NOMO-1 treated with dmso at 0.1 percent for 144 hours (cell line): ENCODE measurements around the gene HAO1.

ENCODE experiments used
- DNase-seq: peaks from one replicate; lab custom pipeline; 2025; ENCODE audit not compliant: unreplicated experiment; lab: John Stamatoyannopoulos, UW

Gene HAO1

DNA sequence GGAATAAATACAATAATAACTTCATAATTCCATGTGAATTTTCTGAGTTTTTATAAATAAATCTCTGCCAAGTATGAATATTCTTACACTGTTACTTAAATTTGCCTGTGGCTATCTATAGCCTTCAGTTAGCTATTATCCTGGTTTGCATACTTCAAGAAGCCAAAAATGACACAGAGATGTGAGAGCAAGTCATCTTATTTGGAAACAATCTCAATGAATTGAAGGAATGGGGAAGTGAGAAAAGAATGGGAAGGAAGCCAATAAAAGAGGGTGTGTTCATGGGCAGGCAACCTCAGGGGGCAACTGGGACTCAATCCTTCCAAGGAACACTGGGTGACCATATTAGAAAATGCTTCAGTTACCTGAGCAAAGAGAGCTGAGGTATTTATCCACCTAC, 9.9 kb downstream of the HAO1 start:
- peak; percentile 26 for DNase-seq

DNA sequence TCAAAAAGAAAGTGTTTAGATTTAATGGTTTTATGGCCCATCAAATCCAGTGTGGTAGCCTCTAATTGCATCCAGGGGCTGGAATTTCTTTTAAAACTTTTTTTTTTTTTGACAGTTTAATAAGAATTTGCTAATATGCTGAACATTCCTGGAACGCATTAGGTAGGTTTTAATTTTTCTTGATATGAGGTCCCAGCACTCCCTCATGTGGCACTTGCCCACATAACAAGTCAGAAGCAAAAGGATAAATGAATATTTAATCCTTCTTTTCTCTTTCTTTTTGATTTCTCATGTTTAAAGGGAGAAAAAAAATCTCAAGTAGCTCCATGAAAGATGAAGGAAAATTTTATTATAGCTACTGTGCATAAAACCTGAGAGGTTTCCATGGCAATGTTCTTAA, 13.5 kb downstream of the HAO1 start:
- DNase-seq, result no peak

DNA sequence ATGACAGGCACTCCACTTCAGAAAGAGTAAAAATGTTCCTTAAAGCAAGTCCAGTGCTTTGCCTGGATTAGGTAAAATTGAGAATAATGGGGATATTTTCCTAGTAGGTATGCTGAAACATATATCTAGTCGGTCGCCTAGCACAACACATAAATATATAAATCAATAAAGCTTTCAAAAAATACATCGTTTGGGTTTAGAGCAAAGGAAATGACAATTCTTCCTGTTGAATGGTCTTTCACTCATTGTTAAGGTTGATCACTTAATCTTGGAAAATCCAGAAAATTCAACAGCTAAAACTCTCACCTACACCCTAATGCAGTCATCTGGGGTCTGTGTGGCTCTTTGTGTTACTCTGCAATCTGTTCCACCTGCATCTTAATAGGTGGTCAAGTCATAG, 13.9 kb downstream of the HAO1 start:
- DNase-seq, result no peak

DNA sequence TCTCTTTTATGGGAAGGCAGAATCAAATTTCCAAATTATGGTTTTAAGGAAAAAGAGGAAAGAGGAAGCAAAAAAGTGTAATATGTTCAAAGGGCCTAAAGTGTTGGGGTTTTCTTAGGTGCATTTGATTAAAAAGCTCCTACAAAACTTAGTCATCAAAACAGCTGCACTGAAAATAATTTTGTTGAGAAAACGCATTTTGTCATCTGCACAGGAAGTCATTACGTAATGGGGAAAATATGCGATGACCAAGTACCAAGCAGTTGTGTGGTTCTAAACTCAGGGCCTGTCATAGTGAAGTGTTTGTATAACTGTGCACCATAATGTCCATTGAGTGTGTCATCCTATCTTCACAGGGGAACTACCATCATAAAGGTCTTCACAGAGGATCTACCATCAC, 15.6 kb downstream of the HAO1 start:
- DNase-seq, result no peak

DNA sequence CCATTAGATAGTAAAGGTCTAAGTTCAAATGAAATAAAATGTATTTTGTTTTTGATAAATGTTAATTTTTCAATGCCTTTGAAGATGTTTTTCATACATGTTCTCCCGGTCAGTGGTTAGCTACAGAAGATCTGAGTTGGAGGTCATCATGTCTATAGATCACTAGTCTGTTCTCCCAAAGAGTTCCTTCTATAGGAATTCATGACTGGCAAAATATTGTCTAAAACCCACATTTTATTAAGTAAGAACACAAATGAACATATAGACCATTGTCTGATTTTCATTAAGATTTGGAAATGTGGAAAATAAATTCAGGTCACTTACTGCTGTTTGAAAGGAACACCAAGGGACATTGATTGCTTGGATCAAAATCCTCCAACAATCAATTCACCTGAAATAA, 23.6 kb downstream of the HAO1 start:
- no peak for DNase-seq

DNA sequence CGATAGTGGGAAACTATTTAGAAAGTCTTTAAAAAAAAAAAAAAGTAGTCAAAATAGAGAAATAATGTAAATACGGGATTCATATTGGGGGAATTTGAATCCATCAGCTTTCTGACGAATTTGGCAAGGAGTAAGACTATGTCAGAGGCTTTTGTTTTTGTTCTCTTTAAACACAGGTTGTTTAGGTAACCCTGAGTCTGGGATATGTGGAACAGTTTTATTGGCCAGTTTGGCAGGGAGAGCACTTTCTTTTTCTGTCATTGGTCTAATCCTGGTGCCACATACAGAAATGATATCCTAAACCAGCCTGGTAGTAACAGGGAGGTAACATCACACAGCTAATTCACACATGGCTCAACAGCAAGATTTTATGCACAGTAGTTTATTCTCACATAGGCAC, 27.7 kb downstream of the HAO1 start:
- DNase-seq, result no peak

DNA sequence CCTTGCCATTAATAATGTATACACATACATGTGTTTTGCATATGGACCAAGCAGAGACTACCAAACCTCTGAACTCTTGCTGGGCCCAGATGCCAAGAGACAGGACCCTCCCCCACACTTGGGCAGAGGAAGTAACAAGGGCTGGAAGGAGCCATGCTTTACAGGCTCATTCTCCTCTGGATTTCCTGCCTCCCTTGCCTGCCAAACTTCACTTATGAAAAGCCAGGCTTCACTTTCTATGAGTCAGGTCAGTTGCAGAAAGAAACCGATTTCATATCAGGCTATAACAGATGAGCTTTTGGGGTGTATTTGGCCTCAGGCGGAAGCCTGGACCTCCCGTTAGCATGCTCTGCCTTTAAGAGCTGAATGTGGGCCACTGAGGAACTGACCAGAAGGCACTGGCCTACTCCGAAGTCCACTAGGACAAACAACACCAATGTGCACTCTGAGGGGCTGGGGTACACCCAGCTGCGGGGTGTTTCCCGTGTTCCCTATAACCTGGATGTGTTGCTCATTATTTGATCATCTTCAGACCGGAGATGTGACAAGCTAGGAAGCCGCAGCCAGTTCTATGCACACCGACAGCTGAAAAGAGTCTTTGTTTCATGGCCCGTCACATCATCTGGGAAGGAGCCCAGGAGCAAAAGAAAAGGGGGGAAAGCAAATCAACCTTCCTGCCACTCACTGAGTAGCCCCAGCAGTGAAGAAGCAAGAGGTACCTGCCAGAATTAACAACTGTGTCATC, 28.5 kb downstream of the HAO1 start:
- no peak for DNase-seq

DNA sequence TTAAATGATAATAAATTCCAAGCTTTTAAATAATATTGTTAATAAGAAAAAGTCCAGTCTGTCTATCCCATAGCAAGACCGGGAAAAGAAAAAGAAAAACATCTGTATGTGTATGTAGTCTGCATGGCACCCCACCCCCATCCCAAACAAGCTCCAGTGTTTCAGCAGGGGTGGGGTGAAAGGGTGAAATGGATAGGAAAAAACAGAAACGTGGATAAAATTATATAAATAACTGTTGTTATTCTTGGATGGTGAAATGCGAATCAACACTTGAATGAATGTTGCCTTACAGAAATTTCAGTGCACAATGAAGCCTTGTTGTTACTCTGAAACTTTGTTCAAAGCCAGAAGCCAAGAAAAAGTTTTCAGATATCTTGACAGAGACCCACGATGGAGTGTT, 31.4 kb downstream of the HAO1 start:
- DNase-seq, result no peak

DNA sequence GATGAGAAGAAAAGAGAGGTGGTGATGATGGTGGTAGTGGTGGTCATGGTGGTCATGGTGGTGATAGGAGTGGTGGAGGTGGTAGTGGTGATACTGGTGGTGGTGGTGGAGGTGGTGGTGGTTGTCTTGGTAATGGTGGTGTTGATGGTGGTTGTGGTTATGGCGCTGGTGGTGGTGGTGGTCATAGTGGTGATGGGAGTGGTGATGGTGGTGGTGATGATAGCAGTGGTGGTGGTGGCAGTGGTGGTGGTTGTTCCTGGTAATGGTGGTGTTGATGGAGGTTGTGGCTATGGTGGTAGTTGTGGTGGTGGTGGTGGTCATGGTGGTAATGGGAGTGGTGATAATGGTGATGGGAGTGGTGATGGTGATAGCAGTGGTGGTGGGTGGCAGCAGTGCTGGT, 36.8 kb downstream of the HAO1 start:
- DNase-seq, result no peak

DNA sequence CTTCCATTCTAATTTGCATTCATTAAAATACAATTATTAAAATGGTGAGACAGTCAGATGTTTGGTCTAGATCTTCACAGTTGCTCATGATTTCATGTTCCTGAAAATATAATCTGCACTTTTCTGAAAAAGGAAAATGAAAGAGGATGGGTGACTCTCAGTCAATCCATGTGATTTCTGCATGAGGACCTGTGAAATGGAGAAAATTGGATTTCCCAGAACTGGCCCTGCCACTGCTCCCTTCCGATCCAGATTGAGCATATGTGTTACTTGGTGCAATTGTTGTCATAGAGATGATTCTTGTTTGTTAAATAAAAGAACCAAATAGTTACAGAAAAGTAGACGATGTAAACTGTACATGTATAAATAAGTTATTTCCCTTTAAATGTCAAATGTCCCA, 37.4 kb downstream of the HAO1 start:
- no peak for DNase-seq

DNA sequence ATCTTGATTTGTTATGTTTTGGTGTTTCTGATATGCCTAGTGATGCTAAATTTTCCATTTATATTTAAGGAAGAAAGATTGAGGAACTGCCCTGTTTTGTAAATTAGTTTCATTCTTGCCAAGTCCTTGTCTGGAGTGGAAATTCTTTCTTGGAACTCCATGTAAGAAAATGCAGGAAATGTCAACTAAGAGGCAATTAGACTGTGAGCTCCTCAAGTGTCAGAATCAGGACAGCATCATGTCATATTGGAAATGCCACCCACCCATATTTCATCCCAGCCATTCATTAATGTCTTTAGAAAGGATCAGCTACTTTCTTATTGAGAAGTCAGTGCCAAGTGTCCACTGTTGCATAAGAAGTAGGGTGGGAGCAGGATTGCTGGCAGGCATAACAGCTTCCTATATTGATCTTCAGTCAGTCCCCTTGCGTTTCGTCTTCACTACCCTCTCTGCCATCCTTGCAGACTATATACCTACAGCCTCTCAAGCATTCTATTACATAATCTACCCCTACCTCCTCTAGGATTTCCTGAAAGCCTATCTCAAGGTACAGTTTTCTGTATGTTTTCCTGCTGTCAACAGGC, 42.4 kb downstream of the HAO1 start:
- DNase-seq, result no peak

DNA sequence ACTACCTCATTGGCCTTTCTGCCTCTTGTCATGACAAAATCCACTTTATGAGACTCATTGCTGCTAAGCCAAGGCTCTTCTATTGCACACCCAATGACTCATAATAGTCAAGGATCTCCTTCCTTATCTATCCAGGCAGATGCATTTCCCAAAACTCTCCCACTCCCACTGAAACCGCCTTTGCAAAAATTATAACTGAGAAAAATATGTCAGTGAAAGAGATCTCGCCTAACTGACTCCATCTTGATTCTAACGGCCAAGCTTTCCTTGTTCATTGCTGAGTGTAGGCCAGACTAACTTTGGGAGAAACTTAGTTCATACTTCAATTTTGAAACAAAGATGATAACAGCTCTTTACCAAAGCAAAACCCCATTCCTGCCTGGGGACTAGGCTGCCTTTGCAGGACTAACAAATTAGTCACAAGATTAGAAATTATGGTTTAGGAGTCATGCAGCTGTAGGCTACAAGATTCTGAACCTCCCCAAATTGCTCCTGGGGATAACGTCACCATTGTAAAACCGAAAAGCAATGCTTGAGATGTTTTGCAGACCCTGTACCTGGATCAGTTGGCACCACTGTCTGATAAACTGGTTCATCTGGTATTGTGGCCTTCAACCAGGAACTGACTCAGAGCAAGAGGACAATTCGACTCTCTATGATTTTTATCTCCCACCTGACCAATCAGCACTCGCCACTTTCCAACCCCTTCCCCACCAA, 47.1 kb downstream of the HAO1 start:
- no peak for DNase-seq

DNA sequence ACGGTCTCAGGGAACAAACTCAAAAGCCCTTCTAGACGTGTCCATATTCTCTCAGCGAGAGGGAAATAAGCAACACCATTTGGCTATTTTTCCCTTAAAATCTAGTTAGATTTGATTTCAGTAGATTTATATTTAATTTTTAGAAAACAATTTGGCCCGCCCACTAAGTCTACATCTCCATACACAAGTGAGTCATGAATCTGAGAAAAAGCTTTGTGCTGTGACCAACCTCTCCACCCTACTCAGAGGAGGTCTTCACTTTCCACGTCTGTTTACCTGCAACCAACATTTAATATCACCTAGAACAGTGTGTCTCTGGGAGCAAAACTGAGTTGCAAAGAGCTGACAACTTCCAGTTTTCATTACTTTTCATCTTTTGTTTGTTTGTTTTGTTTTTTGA, 48.6 kb downstream of the HAO1 start:
- DNase-seq, result no peak

DNA sequence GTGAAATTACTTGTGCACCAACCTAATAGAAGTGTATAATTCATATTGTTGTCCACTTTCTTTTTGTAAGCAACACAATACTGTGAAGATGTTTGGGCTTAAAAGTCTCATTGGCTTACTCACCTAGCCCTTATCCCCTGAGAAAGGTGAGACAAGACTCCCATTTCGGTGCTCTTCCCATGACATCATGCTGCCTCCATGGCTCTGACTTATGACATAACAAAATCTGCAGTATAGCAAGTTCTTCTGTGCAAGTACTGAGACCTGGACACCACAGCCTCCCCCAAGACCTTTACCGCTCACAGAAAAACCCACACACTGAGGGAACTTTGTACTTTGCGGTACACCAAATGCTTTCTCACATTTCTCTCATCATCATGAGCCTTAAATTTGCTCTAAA, 50.5 kb downstream of the HAO1 start:
- no peak for DNase-seq

DNA sequence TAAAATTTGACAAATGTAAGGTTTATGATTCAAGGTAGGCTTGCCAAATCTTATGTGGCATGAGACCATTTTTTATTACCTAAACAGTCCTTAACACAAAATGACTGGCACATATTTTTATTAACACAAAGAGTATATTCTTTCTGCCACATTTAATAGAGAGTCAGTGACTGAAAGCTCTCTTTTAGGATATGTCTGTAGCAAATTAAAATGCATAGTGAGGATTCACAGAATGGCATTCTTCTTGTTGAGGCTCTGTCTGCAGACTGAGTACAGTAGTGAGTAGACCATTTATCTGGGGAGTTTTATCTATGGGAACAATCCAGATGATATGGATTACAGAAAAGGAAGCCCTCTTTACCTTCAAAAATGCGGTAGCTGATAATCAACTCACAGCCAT, 56.5 kb downstream of the HAO1 start:
- DNase-seq, result no peak

DNA sequence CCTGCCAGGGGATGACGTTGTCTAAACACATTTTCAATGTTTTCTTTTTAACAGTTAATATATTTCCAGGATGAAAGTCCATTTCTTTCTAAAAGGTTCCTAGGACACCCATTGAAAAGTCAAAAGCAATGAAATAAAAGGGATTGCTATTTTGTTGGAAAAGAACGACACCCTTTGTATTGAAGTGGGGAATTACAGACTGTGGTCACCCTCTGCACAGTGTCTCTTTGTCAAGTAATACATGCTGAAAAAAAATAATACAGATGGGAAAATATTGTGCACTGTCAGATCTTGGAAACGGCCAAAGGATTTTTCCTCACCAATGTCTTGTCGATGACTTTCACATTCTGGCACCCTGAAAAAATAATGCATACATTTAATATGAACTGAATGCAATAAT, 56.9 kb downstream of the HAO1 start:
- no peak for DNase-seq

DNA sequence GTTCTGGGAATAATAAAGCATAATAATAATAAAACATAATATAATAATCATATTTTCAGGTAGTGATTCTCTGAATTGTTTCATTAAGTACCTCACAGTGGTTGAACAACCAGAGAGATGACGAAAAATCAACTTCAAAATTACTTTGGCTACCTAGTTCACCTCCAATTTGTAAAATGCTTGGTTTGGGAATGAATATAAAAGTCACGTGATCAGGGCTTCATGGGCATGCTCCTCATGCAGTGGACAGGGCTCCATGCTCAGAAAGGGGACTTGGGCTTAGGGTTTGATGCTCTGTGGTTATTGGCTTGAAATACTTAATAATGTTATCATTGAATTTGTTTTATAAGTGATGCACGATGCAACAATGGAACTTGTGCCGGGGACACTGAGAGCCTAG, 58.2 kb downstream of the HAO1 start:
- DNase-seq, result no peak

DNA sequence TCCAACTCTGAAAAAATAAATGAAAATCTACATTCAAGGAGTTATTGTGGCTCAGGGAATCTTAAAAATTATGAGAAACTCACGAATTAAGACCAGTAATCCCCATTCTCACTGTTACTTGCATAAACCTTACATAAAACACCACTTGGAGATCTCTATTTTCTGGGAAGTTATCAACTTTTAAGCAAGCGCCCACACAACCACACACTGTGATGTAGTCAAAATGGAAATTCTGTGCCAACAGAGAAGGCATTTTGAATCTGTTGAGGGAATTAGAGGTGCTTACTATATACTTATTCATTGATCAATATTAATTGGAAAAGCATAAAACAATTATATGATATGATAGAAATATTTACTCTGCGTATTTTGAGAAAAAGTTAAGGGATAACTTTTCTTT, 58.7 kb downstream of the HAO1 start:
- no peak for DNase-seq

DNA sequence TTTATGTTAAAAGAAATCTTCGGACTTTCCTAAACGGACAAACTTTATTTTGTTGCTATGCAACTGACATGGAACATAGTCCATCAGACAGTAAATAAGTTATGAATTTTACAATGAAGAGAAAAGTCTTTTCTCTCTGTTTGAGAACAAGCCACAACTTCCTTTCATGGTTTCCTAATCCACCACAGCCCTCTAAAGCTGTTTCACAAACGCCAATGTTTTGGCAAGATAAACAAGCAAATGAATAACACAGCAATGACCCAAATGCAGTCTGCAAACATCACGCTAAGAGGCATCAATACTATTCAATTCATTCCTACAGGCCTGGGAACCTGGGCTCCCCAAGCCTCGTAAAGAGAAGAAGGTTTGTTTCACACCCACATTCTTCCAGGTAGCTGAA, 60.4 kb downstream of the HAO1 start:
- DNase-seq, result no peak

DNA sequence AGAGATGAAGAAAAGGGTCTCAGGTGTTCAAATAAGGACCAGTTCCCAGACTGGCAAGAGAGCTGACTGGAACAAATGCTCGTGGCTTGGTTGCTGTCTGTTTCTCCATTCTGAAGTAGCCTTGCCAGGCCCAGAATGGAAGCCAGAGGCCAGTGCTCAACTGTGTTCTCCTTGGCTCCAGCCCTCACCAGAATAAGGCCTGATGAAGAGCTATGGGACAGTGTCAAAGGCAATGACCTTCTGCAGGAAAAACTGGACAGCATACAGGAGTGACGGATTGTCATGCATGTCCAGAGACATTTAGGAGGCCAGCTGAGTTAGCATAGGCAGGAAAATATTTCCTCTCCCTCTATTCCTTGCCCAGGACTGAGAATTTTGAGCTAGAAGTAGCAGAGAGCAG, 72.2 kb downstream of the HAO1 start:
- no peak for DNase-seq

DNA sequence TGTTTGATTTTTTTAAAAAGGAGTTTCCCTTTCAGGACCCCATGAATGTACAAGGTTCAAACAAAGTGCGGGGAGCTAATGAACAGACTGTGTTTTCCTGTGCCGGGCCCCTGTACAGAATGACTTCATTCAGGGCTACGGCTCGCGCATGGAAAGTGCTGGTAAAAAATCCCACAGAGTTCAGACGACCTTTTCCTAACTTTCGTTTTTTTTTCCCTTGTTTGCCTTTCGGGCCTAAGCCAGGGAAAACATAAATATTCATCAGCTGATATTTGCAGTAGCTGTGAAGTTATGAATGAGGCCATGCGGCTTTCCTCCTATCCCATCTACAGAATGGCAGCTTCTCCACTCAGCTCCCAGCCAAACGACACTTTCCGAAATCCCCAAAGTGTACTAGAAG, 74.0 kb downstream of the HAO1 start:
- no peak for DNase-seq

DNA sequence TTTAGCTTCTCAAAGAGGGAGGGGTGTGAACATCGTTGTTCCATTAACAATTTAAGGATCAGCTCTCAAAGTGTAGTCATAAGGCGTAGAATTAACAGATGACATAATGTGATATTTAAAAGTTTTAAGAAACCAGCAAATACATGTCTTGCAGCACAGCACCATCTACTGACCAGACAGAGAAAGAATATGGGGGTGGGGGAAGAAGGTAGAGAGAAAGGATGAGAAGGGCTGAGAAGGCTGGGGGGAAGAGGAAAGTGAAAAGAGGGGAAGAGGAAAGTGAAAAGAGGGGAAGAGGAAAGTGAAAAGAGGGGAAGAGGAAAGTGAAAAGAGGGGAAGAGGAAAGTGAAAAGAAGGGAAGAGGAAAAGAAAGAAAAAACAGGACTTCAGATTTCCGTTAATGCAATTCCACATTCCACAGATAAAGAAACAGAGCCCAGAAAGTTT, 80.9 kb downstream of the HAO1 start:
- peak; percentile 14 for DNase-seq
